ENCODE measurements around the gene RNLS.
A peak's percentile ranks its signal among the peaks of the same experiment; 100 is the strongest.
"Not testable (repeated sequence)": the region's sequence is repeated elsewhere in the genome, so short reads cannot be mapped to it uniquely, and the experiment has no call there.

RNLS gene

GRCh38 chr10:88333248-88333630 lies 249.9 kb downstream of the RNLS start:
- no peak for DNase-seq

GRCh38 chr10:88332503-88333247 lies 250.4 kb downstream of the RNLS start:
- DNase-seq: no peak

GRCh38 chr10:88330174-88330573 lies 252.9 kb downstream of the RNLS start:
- no peak for DNase-seq

- DNase-seq: no peak
These were observed 260.6 kb downstream of the RNLS start for GRCh38 chr10:88322324-88323063.

- DNase-seq: no peak
These were observed 263.1 kb downstream of the RNLS start for GRCh38 chr10:88319960-88320517.

GRCh38 chr10:88318803-88319202 lies 264.3 kb downstream of the RNLS start:
- DNase-seq: peak; percentile 4

- no peak for DNase-seq
These were observed 266.0 kb downstream of the RNLS start for GRCh38 chr10:88317099-88317498.

- no peak for DNase-seq
These were observed 266.7 kb downstream of the RNLS start for GRCh38 chr10:88316292-88316861.

GRCh38 chr10:88315755-88316154 lies 267.4 kb downstream of the RNLS start:
- DNase-seq: no peak

GRCh38 chr10:88314362-88314761 lies 268.8 kb downstream of the RNLS start:
- no peak for DNase-seq

- no peak for DNase-seq
These were observed 269.2 kb downstream of the RNLS start for GRCh38 chr10:88313878-88314277.

GRCh38 chr10:88312855-88313254 lies 270.3 kb downstream of the RNLS start:
- DNase-seq: no peak

- DNase-seq: no peak
These were observed 271.9 kb downstream of the RNLS start for GRCh38 chr10:88311264-88311663.

GRCh38 chr10:88309365-88309764 lies 273.8 kb downstream of the RNLS start:
- no peak for DNase-seq

GRCh38 chr10:88308361-88308760 lies 274.8 kb downstream of the RNLS start:
- DNase-seq: not testable (repeated sequence)

- DNase-seq: no peak
These were observed 283.3 kb downstream of the RNLS start for GRCh38 chr10:88299787-88300186.

GRCh38 chr10:88297103-88297502 lies 286.0 kb downstream of the RNLS start:
- no peak for DNase-seq

- DNase-seq: no peak
These were observed 289.4 kb downstream of the RNLS start for GRCh38 chr10:88293651-88294230.

- DNase-seq: no peak
These were observed 290.0 kb downstream of the RNLS start for GRCh38 chr10:88293073-88293472.

- no peak for DNase-seq
These were observed 291.0 kb downstream of the RNLS start for GRCh38 chr10:88292185-88292514.

GRCh38 chr10:88291289-88292184 lies 291.6 kb downstream of the RNLS start:
- DNase-seq: no peak

- no peak for DNase-seq
These were observed 293.8 kb downstream of the RNLS start for GRCh38 chr10:88289342-88289741.

All from central memory CD4-positive, alpha-beta T cell (primary cell).